HG02943 (cell line): ENCODE measurements around the gene SEC14L2.
"Not testable (repeated sequence)": the region's sequence is repeated elsewhere in the genome, so short reads cannot be mapped to it uniquely, and the experiment has no call there.

ENCODE experiments used
- ATAC-seq: cut with Tn5 transposase; IDR thresholded peaks from one replicate; pipeline ENCODE4 v1.9.1; 2021; ENCODE audit warnings: mild to moderate bottlenecking, low read depth, moderate library complexity; ENCODE audit not compliant: unreplicated experiment

SEC14L2 gene

GRCh38 chr22:30373331-30374325 lies 23.2 kb upstream of the SEC14L2 start:
- no peak for ATAC-seq

- ATAC-seq, result no peak
Measured at GRCh38 chr22:30375312-30375849, 21.4 kb upstream of the SEC14L2 start.

GRCh38 chr22:30380011-30380410 lies 16.8 kb upstream of the SEC14L2 start:
- no peak for ATAC-seq

DNA sequence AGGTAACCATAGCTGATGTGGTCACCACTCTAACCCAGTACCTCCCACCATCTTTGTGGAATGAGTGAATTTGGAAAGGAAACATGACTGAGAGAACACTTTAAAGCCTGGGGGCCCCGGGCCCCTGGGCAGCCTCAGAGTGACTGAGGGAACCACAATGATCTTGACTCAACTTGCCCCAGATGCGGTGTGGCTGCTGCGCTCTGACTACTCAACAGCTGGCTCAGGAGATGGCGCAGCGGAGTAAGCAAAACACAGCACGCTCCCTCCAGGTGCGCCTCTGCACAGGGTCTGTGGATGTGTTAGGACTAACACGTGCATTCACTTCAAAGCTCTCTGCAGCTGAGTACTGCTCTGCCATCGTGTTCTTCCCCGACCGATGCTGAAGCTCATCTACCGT lies 15.6 kb upstream of the SEC14L2 start:
- no peak for ATAC-seq

DNA sequence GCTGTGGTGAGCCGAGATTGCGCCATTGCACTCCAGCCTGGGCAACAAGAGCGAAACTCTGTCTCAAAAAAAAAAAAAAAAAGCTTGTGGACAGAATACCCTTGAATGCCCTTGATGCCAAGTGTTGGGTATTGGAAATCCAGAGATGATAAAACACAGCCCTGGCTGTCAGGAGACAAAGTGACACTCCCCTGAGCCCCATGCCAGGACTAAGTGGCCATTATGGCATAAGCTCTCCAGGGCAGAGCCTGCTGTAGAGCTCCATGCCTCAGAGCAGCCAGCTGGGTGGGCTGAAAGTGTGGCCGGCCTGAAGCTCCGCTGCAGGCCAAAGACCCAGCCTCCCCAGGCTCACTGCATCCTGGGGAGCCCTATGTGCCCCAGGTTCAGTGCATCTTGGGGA lies 14.5 kb upstream of the SEC14L2 start:
- no peak for ATAC-seq

- no peak for ATAC-seq
Measured at GRCh38 chr22:30383061-30383460, 13.8 kb upstream of the SEC14L2 start.

DNA sequence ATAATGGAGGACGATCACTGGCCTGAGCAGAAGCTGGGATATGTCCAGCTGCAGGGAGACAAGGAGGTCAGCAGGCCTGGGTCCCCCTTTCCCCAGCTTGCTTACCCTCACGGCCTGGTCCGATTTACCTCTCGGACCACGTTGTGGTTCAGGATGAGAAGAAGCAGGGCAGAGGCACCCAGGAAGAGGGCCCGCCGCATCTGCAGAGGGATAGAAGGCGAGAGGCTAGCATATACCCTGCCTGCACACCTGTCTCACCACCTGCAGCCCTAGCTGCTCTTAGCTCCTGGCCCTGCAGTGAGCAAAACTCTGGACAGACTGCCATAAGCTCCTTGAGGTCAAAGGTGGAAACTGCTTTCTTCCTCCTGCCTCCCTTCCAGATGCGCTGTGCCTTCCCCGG lies 10.9 kb upstream of the SEC14L2 start:
- ATAC-seq, result no peak

DNA sequence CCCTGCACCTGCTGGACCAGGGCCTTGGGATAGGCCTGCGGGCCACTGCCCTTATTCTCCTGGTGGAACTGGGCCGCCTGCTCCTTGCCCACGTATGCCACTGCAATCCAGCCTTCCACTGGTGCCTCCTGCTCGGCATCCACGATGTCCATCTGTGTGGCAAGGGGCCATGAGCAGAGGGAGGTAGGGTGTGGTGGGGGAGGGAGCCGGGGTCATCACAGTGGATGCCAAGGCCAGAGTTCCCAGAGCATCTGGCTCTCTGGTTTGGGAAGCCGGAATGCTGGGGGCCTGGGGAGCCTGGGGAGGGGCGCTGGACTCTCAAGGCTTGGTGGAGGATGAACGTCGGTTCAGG lies 10.2 kb upstream of the SEC14L2 start:
- no peak for ATAC-seq

- ATAC-seq, result peak; percentile 70
Measured at GRCh38 chr22:30386960-30387827, 9.6 kb upstream of the SEC14L2 start, which contains the start of gene RNF215. TSS of gene RNF215 (minus strand) at chr22:30387411. CDS start at chr22:30387313, 98 bp downstream.

DNA sequence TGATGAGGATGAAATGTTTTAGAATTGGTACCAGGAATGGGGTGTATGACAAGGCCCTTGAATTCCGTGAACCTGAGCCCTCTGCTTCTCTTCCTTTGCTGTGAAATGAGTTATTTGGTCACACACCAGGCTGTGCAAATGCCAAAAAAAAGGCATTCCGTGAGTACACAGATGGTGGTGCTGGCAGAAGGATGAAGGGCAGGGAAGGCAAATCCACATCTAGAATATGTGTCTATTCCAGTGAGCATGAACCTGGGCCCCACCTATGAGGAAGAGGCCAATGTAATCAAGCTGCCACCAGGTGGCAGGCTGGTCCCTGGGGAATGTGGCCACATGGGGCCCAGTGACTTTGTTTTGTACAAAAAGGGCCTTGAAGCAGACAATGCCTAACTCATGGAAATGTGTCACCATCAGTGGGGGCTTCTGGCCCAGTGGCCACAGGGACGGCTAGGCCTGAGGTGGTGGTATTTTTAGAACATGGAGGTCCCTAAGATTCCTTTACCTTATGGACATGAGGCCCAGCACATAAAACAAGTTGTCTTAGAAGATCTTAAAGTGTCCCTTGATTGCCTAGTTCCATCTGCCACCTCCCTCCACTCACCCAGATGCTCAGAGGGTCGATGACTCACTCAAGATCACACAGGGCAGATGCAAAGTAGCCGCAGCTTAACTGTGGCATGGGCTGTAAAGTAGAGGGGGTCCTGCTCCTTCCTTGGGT lies 5.7 kb upstream of the SEC14L2 start:
- ATAC-seq, result no peak

- ATAC-seq, result no peak
Measured at GRCh38 chr22:30392661-30393321, 4.0 kb upstream of the SEC14L2 start.

DNA sequence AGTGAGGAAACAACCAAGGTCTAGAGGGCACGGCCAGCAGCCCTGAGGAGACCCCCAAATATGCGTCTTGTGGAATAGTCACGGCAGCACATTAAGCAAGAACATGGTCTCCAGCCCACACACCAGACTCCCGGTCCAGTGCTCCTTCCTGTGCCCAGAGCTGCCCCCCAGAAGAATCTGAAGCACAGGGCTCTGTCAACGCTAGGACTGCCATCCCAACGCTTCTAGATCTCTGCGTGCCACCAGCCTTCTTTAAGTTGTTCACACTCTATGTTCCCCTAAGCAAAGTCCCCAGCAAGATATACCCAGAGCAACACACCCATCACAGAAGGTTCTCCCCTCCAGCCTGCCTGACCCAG lies 3.5 kb upstream of the SEC14L2 start:
- ATAC-seq, result no peak

- ATAC-seq, result no peak
Measured at GRCh38 chr22:30393885-30394284, 2.9 kb upstream of the SEC14L2 start.

DNA sequence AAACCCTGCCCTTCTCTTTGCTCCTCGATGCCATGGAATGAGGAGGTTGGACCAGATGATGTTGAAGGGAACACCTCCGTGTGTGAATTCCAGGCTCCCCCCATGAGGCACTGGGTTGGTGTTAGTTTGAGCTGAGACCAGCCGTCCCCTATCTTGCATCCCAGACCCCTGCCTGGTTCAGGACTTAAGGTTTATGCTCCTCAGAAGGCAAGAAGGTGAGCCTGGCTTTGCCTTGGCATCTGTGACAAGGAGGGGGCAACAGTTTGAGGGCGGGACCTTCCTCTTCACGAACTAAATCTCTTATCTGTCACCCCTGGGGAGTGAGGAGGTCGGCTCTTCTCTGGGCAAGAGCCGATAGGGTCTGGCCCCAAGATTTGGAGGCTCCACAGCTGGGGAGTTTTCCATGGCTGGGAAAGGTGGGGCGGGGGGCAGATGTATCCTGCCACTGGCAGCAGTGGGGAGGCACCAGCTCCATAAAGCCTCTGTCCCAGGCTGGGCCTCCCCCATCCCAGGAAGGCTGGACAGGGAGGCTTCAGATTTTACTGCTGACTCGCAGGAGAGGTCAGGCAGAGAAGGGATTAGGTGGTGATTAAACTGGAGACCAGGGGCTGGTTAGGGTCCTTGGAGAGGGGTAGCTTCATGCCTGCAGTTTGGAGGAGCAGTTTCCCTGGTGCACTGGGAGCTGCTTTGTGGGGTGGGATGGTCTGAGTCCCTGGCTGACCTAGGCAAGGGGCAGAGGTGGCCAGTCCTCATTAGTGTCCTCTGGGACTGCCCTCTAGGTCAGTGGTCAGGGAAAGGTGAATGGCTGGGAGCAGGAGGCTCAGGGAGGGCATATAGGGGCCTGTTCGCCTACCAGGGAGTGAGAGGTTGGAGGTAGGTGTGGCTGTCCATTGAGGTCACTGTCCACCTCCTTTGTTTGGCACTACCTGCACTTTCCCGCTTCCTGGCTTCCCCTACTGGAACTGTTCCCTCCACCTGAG lies 1.1 kb downstream of the SEC14L2 start:
- no peak for ATAC-seq

DNA sequence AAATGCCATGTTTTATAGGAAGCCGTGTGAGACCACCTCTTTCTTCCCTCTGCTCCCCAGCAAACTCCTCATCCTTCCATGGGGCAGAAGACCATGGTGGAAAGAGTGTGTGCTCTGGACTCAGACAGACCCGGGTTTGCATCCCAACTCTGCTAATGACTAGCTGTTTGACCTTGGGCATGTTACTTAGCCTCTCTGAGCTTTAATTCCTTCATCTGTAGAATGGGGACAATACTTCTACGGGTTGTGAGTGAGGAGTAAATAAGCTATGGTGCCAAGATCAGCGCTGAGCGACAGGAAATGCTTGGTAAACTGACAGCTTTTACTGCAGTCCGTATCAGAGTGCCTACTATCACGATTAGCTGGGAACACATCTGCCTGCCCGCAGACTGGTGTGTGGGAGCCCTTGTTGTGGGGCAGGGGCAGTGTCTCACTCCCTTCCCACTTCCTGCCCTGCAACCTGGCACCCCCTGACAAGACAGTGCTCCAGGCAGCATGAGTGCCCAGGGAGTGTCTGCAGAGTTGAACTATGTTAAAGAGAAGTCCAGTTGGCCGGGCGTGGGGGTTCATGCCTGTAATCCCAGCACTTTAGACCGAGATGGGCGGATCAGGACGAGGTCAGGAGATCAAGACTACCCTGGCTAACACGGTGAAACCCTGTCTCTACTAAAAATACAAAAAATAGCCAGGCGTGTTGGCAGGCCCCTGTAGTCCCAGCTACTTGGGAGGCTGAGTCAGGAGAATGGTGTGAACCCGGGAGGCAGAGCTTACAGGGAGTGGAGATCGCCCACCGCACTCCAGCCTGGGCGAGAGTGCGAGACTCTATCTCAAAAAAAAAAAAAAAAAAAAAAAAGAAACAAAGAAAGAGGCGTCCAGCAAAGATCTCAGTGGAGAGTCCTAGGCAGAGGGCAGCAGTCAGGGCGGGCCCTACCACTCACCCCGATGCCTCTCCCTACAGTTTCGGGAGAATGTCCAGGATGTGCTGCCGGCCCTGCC lies 2.2 kb downstream of the SEC14L2 start:
- no peak for ATAC-seq

DNA sequence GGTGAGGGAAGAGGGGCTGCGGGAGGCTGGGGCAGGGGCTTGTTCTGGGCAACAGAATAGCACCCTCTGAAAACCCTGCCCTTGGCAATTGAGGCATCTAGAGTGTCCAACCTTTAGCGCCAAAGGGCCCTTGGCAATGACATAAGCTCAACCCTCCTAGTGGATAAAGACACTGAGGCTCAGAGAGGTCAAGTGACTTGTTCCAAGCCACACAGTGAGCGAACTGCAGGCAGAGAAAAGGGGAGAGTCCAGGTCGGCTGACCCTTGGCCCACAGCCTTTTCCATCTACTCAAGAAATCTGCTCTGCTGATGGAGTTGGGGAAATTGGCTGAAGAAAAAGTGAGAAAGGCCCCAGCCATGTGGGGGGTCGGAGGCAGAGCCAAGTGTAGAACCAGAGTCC lies 2.9 kb downstream of the SEC14L2 start:
- ATAC-seq, result no peak

GRCh38 chr22:30400159-30400558 lies 3.3 kb downstream of the SEC14L2 start:
- ATAC-seq, result no peak

DNA sequence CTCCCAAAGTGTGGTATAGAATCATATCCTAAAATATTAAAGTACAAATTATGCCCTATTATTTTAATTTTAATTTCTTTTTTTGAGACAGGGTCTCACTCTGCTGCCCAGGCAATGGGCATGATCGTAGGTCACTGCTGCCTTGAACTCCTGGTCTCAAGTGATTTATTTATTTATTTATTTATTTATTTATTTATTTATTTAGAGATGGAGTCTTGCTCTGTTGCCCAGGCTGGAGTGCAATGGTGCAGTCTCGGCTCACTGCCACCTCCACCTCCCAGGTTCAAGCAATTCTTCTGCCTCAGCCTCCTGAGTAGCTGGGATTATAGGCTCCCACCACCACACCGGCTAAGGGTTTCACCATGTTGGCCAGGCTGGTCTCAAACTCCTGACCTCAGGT lies 4.2 kb downstream of the SEC14L2 start:
- not testable (repeated sequence) for ATAC-seq
